C4-2B (cell line): Measurements from ENCODE around the gene MEX3A.

Experiments
- ZFX ChIP-seq: fragments of 450-650 bp; IDR thresholded peaks from 2 replicates; pipeline ENCODE4 v1.6.1; 2017
- TF ChIP-seq, protein P1 (sequence below): fragments of 450-650 bp; conservative IDR thresholded peaks from 2 replicates; pipeline ENCODE4 v1.5.1; 2017; ENCODE audit warnings: mild to moderate bottlenecking

DNA sequence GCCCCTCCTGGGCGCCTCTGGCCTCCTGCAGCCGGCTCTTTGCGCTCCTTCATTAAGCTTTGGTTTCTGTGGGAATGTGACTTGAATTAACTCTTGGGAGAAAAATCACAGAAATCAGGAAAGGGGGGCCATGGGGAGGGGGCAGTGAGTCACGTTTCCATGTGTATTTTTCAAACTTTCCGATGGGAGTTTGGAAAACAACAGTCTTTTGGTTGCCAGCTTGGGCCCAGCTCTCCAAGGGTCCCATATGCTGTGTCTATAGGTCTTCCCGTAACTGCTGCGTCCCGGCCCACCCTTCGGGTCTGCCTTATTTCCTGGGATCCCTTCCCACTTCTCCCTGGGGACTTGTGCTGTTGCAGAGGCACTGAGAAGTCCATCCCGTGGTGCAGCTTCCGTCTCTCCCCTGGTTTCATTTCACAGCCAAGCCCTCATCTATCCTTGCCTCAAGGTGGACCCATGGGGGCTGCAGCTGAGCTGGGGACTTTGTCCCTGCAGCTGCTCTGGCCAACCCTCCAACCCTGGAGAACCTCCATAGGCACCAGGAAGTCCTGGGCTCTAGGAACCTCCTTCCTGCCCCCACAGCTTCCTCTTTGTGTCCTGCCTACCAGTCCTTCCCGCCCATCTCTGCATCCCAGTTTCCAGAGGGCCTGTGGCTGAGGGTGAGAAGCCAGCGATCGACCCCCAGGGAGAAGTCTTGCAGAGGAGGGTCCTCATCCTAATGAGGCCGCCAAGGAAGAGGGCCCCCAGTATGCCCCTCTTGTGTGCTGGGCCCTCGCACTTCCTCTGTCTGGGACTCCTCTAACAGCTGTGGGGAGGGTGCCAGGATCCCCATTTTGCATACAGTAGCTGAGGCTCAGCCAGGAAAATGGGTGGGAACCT, 20.6 kb upstream of the MEX3A start:
- TF ChIP-seq, protein P1, sequence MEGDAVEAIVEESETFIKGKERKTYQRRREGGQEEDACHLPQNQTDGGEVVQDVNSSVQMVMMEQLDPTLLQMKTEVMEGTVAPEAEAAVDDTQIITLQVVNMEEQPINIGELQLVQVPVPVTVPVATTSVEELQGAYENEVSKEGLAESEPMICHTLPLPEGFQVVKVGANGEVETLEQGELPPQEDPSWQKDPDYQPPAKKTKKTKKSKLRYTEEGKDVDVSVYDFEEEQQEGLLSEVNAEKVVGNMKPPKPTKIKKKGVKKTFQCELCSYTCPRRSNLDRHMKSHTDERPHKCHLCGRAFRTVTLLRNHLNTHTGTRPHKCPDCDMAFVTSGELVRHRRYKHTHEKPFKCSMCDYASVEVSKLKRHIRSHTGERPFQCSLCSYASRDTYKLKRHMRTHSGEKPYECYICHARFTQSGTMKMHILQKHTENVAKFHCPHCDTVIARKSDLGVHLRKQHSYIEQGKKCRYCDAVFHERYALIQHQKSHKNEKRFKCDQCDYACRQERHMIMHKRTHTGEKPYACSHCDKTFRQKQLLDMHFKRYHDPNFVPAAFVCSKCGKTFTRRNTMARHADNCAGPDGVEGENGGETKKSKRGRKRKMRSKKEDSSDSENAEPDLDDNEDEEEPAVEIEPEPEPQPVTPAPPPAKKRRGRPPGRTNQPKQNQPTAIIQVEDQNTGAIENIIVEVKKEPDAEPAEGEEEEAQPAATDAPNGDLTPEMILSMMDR, result no peak
- no peak for TF ChIP-seq ZFX
